Superior temporal gyrus (tissue), 1 donor: ENCODE measurements around the gene OBSCN.
"Not testable (repeated sequence)": the region's sequence is repeated elsewhere in the genome, so short reads cannot be mapped to it uniquely, and the experiment has no call there.

ENCODE experiments used
- DNase-seq: peaks from one replicate; pipeline ENCODE4 v3.0.0-alpha.2; 2016; ENCODE audit errors: extremely low spot score

Gene OBSCN

GRCh38 chr1:228262475-228262874 lies 54.6 kb downstream of the OBSCN start:
- no peak for DNase-seq

- DNase-seq, result no peak
Measured at GRCh38 chr1:228263636-228264035, 55.8 kb downstream of the OBSCN start.

GRCh38 chr1:228264090-228264829 lies 56.4 kb downstream of the OBSCN start:
- DNase-seq, result no peak

GRCh38 chr1:228265167-228265566 lies 57.3 kb downstream of the OBSCN start:
- DNase-seq, result no peak

- DNase-seq, result no peak
Measured at GRCh38 chr1:228267962-228268880, 60.4 kb downstream of the OBSCN start.

GRCh38 chr1:228268881-228269265 lies 61.0 kb downstream of the OBSCN start:
- no peak for DNase-seq

GRCh38 chr1:228269431-228269830 lies 61.6 kb downstream of the OBSCN start:
- not testable (repeated sequence) for DNase-seq

- DNase-seq, result no peak
Measured at GRCh38 chr1:228270032-228270431, 62.2 kb downstream of the OBSCN start.

- DNase-seq, result no peak
Measured at GRCh38 chr1:228271701-228272251, 63.9 kb downstream of the OBSCN start.

- DNase-seq, result no peak
Measured at GRCh38 chr1:228272331-228272791, 64.5 kb downstream of the OBSCN start.

GRCh38 chr1:228272831-228273571 lies 65.2 kb downstream of the OBSCN start:
- no peak for DNase-seq

GRCh38 chr1:228273720-228274451 lies 66.0 kb downstream of the OBSCN start:
- no peak for DNase-seq

- no peak for DNase-seq
Measured at GRCh38 chr1:228274452-228275178, 66.8 kb downstream of the OBSCN start.

- no peak for DNase-seq
Measured at GRCh38 chr1:228275179-228275429, 67.3 kb downstream of the OBSCN start.

GRCh38 chr1:228275430-228276173 lies 67.8 kb downstream of the OBSCN start:
- DNase-seq, result peak; percentile 18

- no peak for DNase-seq
Measured at GRCh38 chr1:228276174-228276831, 68.5 kb downstream of the OBSCN start.

- no peak for DNase-seq
Measured at GRCh38 chr1:228276901-228277490, 69.2 kb downstream of the OBSCN start.

- DNase-seq, result no peak
Measured at GRCh38 chr1:228277491-228278431, 69.9 kb downstream of the OBSCN start.
